Testis (tissue), 2 donors: Measurements from ENCODE around the gene COL4A1.

Source experiments
- POLR2A ChIP-seq: fragments of 450-650 bp; IDR thresholded peaks from one replicate; pipeline ENCODE4 v1.6.1; 2017; ENCODE audit warnings: antibody characterized with exemption, mild to moderate bottlenecking, moderate library complexity
- TF ChIP-seq, protein P1 (sequence below), 3 experiments: fragments of 450-650 bp in 2 of 3; fragments of 200-600 bp in 1 of 3; sonication (generic) in 1 of 3; IDR thresholded peaks; one replicate each; pipeline ENCODE4 v1.5.1; 2016 to 2019; ENCODE audit warnings: antibody characterized with exemption in 3 of 3, mild to moderate bottlenecking in 2 of 3, moderate library complexity in 1 of 3

DNA sequence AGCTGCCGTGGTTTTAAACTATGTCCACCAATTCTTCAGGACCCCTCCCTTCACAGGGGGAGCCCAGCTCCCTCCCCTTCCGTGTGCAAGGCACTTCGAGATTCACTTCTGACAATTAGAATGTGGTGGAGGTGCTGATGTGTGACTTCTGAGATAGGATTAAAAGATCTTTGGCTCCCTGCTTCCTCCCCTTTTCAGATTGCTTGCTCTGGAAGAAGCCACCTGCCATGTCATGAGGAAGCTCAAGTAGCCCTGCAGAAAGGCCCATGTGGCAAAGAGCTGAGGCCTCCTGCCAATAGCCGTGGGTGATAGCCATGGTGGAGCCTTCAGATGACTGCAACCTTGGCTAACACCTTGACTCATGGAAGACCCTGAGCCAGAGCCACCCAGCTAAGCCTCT lies 204.9 kb downstream of the COL4A1 start:
- TF ChIP-seq POLR2A, result no peak
- TF ChIP-seq, protein P1, sequence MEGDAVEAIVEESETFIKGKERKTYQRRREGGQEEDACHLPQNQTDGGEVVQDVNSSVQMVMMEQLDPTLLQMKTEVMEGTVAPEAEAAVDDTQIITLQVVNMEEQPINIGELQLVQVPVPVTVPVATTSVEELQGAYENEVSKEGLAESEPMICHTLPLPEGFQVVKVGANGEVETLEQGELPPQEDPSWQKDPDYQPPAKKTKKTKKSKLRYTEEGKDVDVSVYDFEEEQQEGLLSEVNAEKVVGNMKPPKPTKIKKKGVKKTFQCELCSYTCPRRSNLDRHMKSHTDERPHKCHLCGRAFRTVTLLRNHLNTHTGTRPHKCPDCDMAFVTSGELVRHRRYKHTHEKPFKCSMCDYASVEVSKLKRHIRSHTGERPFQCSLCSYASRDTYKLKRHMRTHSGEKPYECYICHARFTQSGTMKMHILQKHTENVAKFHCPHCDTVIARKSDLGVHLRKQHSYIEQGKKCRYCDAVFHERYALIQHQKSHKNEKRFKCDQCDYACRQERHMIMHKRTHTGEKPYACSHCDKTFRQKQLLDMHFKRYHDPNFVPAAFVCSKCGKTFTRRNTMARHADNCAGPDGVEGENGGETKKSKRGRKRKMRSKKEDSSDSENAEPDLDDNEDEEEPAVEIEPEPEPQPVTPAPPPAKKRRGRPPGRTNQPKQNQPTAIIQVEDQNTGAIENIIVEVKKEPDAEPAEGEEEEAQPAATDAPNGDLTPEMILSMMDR (IDR thresholded peaks at IDR 0.05), result no peak
